ENCODE measurements around the gene DUSP28.

Gene DUSP28

DNA sequence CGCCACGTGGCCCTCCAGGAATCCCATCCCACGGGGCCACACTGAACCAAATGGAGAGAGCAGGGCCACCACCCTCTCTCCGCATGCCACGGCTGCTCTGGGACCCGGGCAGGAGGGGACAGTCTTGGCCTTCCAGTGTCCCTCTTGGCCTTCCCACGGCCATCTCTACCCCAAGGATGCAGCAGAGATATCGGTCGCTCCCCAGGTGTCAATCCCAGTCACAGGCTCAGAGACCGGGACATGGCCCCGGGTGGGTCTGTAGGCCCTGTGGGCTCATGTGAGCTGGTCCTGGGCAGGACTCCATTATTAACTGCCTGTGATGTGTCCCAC is 41.6 kb downstream of the DUSP28 start:
- TF ChIP-seq BHLHE40 (IDR thresholded peaks at IDR 0.05; ENCODE audit: borderline replicate concordance) (no peak), NFRKB (IDR thresholded peaks at IDR 0.05) (no peak), FOXA1 (IDR thresholded peaks at IDR 0.05) (no peak), CTBP1 (IDR thresholded peaks at IDR 0.05; ENCODE audit: borderline replicate concordance) (no peak), TARDBP (IDR thresholded peaks at IDR 0.05) (no peak), SUZ12 (IDR thresholded peaks at IDR 0.05) (no peak), L3MBTL2 (conservative IDR thresholded peaks at IDR 0.05) (no peak), LEF1 (IDR thresholded peaks at IDR 0.05; ENCODE audit: borderline replicate concordance) (no peak), FOXK2 (IDR thresholded peaks at IDR 0.05) (no peak), SP1 (IDR thresholded peaks at IDR 0.05) (no peak), FOXM1 (IDR thresholded peaks at IDR 0.05; ENCODE audit: borderline replicate concordance) (no peak), ARNT (IDR thresholded peaks at IDR 0.05) (no peak)
- TF ChIP-seq, protein P1, sequence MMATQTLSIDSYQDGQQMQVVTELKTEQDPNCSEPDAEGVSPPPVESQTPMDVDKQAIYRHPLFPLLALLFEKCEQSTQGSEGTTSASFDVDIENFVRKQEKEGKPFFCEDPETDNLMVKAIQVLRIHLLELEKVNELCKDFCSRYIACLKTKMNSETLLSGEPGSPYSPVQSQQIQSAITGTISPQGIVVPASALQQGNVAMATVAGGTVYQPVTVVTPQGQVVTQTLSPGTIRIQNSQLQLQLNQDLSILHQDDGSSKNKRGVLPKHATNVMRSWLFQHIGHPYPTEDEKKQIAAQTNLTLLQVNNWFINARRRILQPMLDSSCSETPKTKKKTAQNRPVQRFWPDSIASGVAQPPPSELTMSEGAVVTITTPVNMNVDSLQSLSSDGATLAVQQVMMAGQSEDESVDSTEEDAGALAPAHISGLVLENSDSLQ (IDR thresholded peaks at IDR 0.05) = no peak
- ChIA-PET CTCF (no interaction called here), POLR2A (no interaction called here)
- DNase-seq (ENCODE audit: extremely low spot score) = no peak

DNA sequence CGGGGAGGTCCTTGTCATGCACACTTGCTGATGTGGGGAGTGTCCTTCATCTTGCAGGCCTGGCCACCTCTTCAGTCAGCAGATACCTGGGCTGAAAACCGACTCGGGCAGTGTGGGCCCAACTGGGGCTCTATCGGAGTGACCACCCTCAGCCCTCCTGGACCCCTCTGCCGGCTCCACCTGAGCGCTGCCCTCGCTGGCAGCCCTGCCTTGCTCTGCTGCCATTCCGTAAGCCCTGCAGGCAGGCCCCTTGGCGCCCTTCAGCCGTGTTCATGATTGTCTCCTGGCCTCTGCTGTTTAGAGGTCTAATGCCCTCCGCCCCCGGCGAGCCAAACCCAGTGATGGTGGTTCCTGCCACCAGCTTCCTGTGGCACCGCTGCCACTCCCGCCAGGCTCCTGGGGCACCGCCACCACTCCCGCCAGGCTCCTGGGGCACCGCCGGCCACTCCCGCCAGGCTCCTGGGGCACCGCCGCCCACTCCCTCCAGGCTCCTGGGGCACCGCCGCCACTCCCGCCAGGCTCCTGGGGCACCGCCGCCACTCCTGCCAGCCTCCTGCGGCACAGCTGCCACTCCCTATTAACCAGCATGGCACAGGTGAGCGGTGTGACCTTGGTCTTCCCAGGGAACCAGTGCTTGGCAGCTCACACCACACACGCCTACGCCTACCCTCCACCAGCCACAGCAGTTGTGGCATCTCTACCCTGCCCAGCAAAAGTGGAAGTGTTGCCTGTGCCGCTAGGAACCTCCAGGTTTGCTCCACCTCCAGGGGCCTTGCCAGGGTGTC is 42.3 kb downstream of the DUSP28 start:
- TF ChIP-seq CTBP1 (IDR thresholded peaks at IDR 0.05; ENCODE audit: borderline replicate concordance) (no peak), ZNF384 (IDR thresholded peaks at IDR 0.05) (no peak), FOXK2 (IDR thresholded peaks at IDR 0.05) (no peak), ELF4 (IDR thresholded peaks at IDR 0.05) (no peak), BHLHE40 (IDR thresholded peaks at IDR 0.05; ENCODE audit: borderline replicate concordance) (no peak), ARNT (IDR thresholded peaks at IDR 0.05) (no peak), SUZ12 (IDR thresholded peaks at IDR 0.05) (no peak), TARDBP (IDR thresholded peaks at IDR 0.05) (no peak), LEF1 (IDR thresholded peaks at IDR 0.05; ENCODE audit: borderline replicate concordance) (no peak), FOXM1 (IDR thresholded peaks at IDR 0.05; ENCODE audit: borderline replicate concordance) (no peak), L3MBTL2 (conservative IDR thresholded peaks at IDR 0.05) (no peak), NFRKB (IDR thresholded peaks at IDR 0.05) (no peak), HDGF (IDR thresholded peaks at IDR 0.05; ENCODE audit: borderline replicate concordance) (no peak), SP1 (IDR thresholded peaks at IDR 0.05) (no peak)
- TF ChIP-seq, protein P1 (IDR thresholded peaks at IDR 0.05) = no peak
- CTCF ChIA-PET = no interaction called here
- POLR2A ChIA-PET = interaction anchor here (0.8 kb wide), 1 partner anchor 16 kb away, joined by 3 read pairs; the partner anchor contains the start of gene CAPN10
- no peak for DNase-seq (ENCODE audit: extremely low spot score)

DNA sequence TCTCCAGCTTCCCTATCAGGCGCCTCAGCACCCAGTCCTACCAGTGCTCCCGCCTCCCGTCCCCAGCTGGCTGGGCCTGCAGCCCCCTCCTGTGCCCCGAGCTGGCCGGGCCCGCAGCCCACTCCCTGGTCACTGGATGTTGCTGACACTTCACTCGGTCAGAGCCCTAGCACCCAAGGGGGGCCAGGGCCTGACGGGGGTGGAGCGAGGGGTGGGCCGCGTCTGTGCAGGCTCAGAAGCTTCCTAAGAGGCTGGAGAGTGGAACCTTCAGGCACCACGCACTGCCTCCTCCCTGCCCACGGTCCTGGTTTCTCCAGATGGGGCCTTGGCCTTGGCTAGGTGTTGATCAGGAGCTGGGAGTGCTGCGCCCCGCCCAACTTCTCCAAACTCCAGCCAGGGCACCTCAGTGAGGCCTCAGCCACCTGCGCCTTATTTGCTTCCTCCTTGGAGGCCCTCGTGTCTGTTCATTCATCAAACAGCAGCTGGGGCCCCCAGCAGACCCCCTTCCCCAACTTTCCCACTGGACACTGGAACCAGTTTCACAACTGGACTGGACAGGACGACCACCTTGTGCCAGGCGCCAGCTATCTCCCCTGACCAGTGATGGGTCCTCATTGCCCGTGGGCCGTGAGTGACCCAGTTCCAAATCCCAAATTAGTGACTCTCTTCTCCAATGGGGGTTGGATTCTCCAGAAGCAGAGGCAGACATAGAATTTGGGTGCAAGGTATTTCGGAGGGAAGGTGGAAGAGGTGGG is 43.1 kb downstream of the DUSP28 start:
- TF ChIP-seq LEF1 (IDR thresholded peaks at IDR 0.05; ENCODE audit: borderline replicate concordance) (no peak), CTBP1 (IDR thresholded peaks at IDR 0.05; ENCODE audit: borderline replicate concordance) (no peak), TARDBP (IDR thresholded peaks at IDR 0.05) (no peak), NFRKB (IDR thresholded peaks at IDR 0.05) (no peak), FOXK2 (IDR thresholded peaks at IDR 0.05) (no peak), ELF4 (IDR thresholded peaks at IDR 0.05) (no peak), HDGF (IDR thresholded peaks at IDR 0.05; ENCODE audit: borderline replicate concordance) (no peak), L3MBTL2 (conservative IDR thresholded peaks at IDR 0.05) (no peak), FOXA1 (IDR thresholded peaks at IDR 0.05) (no peak), FOXM1 (IDR thresholded peaks at IDR 0.05; ENCODE audit: borderline replicate concordance) (no peak), ZNF384 (IDR thresholded peaks at IDR 0.05) (no peak), ARNT (IDR thresholded peaks at IDR 0.05) (no peak), BHLHE40 (IDR thresholded peaks at IDR 0.05; ENCODE audit: borderline replicate concordance) (no peak), SP1 (IDR thresholded peaks at IDR 0.05) (no peak), SUZ12 (IDR thresholded peaks at IDR 0.05) (no peak)
- TF ChIP-seq, protein P1 (IDR thresholded peaks at IDR 0.05) = no peak
- POLR2A ChIA-PET = interaction anchor here (0.8 to 1.1 kb wide), 2 partner anchors 17 kb away, joined by 3 to 4 read pairs; partner anchors contain the start of gene CAPN10
- CTCF ChIA-PET = no interaction called here
- DNase-seq (ENCODE audit: extremely low spot score) = no peak

DNA sequence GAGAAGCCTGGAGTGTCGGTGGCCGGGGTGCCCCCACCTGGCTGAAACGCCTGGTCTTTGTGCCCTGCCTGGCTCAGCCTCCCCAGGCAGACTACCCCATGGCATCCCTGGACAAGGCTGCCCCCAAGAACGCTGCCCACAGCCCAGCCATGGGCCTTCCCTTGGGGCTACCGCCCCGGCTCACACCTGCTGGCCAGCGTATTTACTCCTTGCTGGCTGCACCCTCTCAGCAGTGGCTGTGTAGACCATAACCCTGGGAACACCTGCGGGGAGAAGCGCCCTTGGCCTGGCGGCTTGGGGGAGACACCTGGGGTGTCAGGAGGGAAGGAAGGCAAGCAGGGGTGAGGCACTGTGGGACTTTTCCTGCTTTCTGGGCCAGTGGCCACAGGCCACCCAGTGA is 43.7 kb downstream of the DUSP28 start:
- ChIA-PET POLR2A (interaction anchor here (1.1 kb wide), 1 partner anchor 17 kb away, joined by 4 read pairs; the partner anchor contains the start of gene CAPN10), CTCF (interaction anchor here (0.6 to 1.1 kb wide), 2 partner anchors 9 to 14 kb away, joined by 4 to 5 read pairs; no protein-coding TSS in a partner anchor)
- no peak for DNase-seq (ENCODE audit: extremely low spot score)
- no peak for TF ChIP-seq CTBP1 (IDR thresholded peaks at IDR 0.05; ENCODE audit: borderline replicate concordance)
- no peak for TF ChIP-seq FOXK2 (IDR thresholded peaks at IDR 0.05)
- TF ChIP-seq BHLHE40 (IDR thresholded peaks at IDR 0.05; ENCODE audit: borderline replicate concordance) = no peak
- TF ChIP-seq ELF4 (IDR thresholded peaks at IDR 0.05) = no peak

DNA sequence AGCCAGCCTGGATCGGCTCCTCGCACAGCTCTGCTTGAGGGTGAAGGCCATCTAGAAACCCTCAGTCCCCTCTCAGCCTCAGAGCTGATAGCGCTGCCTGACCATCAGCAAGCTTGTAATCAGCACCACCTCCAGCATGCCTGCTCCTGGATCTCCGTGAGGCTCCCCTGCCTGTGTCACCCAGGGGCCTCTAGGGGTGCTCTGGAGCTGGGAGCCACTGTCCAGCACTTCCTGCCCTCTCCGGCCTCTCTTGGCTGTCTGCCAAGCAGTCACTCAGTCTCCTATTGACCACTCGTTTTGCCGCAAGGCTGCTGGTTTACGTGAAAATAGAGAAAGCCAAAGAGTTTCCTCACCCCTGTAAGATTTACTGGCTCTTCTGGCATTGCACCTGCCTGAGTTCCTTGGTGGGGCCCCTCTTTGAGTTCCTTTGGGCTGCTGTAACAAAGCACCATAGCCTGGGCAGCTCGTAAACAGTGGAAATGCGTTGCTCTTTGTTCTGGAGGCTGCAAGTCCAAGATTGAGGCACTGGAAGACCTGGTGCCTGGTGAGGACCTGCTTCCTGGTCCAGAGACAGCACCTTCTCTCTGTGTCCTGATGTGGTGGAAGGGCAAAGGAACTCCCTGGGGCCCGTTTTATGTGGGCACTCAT is 44.3 kb downstream of the DUSP28 start:
- POLR2A ChIA-PET = interaction anchor here (1.1 kb wide), 1 partner anchor 18 kb away, joined by 4 read pairs; the partner anchor contains the start of gene CAPN10
- DNase-seq (ENCODE audit: extremely low spot score) = peak; percentile 62
- TF ChIP-seq FOXA1 (IDR thresholded peaks at IDR 0.05) (no peak), FOXK2 (IDR thresholded peaks at IDR 0.05) (no peak), TARDBP (IDR thresholded peaks at IDR 0.05) (no peak), ELF4 (IDR thresholded peaks at IDR 0.05) (no peak), ARNT (IDR thresholded peaks at IDR 0.05) (no peak)
- CTCF ChIA-PET = interaction anchor here (0.6 to 1.1 kb wide), 3 partner anchors 9 to 18 kb away, joined by 3 to 5 read pairs (median 4); partner anchors contain the start of gene CAPN10

All from HEK293T (cell line).